ENCODE data around the gene RRP12. TPM values are rescaled to one million over a fixed set of nuclear protein-coding genes. Genes with fewer than 3 reads are reported as not detected.

RRP12 gene
- total RNA-seq, 2 donors from 2014 or later: 13.0 to 22.1 TPM

GRCh38 chr10:97356318-97356914, 44.7 kb downstream of the RRP12 start:
- intact Hi-C loops (cut with DNase I): no loop called here
- DNase-seq (no peak), ATAC-seq (no peak)
- H3K4me1 ChIP-seq: no peaks in the 10 kb centered on the region
- no peak overlapping the region for H3K27ac ChIP-seq
- no peaks in the 10 kb centered on the region for H3K9me3 ChIP-seq
- H3K36me3 ChIP-seq (replicated peaks in 1 of 2; ENCODE audit: insufficient read depth in 1 of 2, low read depth in 2 of 2): peaks cover 0 to 16% of the 10 kb centered on the region in 2 donors
- no peak overlapping the region for H3K4me3 ChIP-seq
- 80 to 86% methylated on average over 6 of the region's 6 CpGs for WGBS, 2 donors
- TF ChIP-seq POLR2A (IDR thresholded peaks at IDR 0.05) (no peak), CTCF (IDR thresholded peaks at IDR 0.05) (no peak)
- no peaks in the 10 kb centered on the region for H3K27me3 ChIP-seq

- H3K4me1 ChIP-seq: no peaks in the 10 kb centered on the region
- H3K36me3 ChIP-seq (replicated peaks in 1 of 2; ENCODE audit: insufficient read depth in 1 of 2, low read depth in 2 of 2): peaks cover 0 to 16% of the 10 kb centered on the region in 2 donors
- intact Hi-C loops (cut with DNase I): no loop called here
- H3K9me3 ChIP-seq: no peaks in the 10 kb centered on the region
- H3K4me3 ChIP-seq: no peak overlapping the region
- no peaks in the 10 kb centered on the region for H3K27me3 ChIP-seq
- ATAC-seq: peak; percentile 57
- TF ChIP-seq CTCF (IDR thresholded peaks at IDR 0.05) (peak in 6 of 7 experiments; percentile 11 to 56 (median 50)), POLR2A (IDR thresholded peaks at IDR 0.05) (no peak)
- H3K27ac ChIP-seq: no peak overlapping the region
- DNase-seq: peak in 2 of 4 donors; percentile 27 to 30
- WGBS, 2 donors: 44 to 58% methylated on average over 5 of the region's 5 CpGs
Measured at GRCh38 chr10:97355571-97355975, 45.6 kb downstream of the RRP12 start.

GRCh38 chr10:97353945-97354344, 47.2 kb downstream of the RRP12 start:
- Histone ChIP-seq H3K27me3 (no peaks in the 10 kb centered on the region), H3K9me3 (no peaks in the 10 kb centered on the region), H3K27ac (no peak overlapping the region), H3K4me3 (no peak overlapping the region), H3K36me3 (replicated peaks in 1 of 2; ENCODE audit: insufficient read depth in 1 of 2, low read depth in 2 of 2) (peaks cover 0 to 10% of the 10 kb centered on the region in 2 donors), H3K4me1 (no peaks in the 10 kb centered on the region)
- intact Hi-C loops (cut with DNase I): no loop called here
- TF ChIP-seq CTCF (IDR thresholded peaks at IDR 0.05): no peak
- no peak for TF ChIP-seq POLR2A (IDR thresholded peaks at IDR 0.05)
- WGBS, 2 donors: 82 to 88% methylated on average over 4 of the region's 4 CpGs
- ATAC-seq (no peak), DNase-seq (peak in 1 of 4 donors; percentile 48)

- WGBS, 2 donors: 64 to 65% methylated on average over 12 of the region's 12 CpGs
Measured at GRCh38 chr10:97349752-97350513, 51.2 kb downstream of the RRP12 start.

More at GRCh38 chr10:97349752-97350513, 51.2 kb downstream of the RRP12 start:
- ATAC-seq (no peak), DNase-seq (no peak)
- no peaks in the 10 kb centered on the region for H3K36me3 ChIP-seq (replicated peaks in 1 of 2; ENCODE audit: insufficient read depth in 1 of 2, low read depth in 2 of 2)
- TF ChIP-seq CTCF (IDR thresholded peaks at IDR 0.05) (no peak), POLR2A (IDR thresholded peaks at IDR 0.05) (no peak)
- intact Hi-C loops (cut with DNase I): no loop called here
- H3K4me1 ChIP-seq: no peaks in the 10 kb centered on the region
- H3K27me3 ChIP-seq: no peaks in the 10 kb centered on the region
- H3K9me3 ChIP-seq: no peaks in the 10 kb centered on the region
- no peak overlapping the region for H3K27ac ChIP-seq
- no peak overlapping the region for H3K4me3 ChIP-seq

Data from body of pancreas (tissue), 4 donors.